Measurements from ENCODE around the gene ZNF385B. TPM values are rescaled to one million over a fixed set of nuclear protein-coding genes. Genes with fewer than 3 reads are reported as not detected.

ZNF385B gene
- total RNA-seq, 4 donors from 2014 or later = 9.7 to 24.9 (median 11.4) TPM

DNA sequence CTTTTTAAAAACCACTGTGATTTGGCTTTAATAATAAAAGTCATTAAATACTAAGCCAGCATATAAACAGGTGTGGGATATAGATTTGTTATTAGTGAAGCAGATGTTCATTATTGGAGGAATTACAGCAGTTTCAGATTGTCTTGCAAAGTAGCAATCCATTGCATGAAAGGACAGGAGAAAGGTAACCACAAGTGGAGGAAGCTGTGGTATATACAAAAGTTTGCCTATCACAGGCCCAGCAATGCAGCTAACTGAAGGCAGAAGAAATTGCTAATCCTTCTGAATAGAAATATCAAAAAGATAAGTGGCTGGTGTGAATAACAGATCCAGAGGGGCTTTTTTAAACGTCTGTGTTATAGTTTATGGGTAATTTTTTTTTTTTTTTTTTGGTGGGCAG is 199.4 kb downstream of the ZNF385B start:
- Histone ChIP-seq H3K27me3 (no peaks in the 10 kb centered on the region), H3K4me1 (no peaks in the 10 kb centered on the region), H3K27ac (no peak overlapping the region), H3K9me3 (no peaks in the 10 kb centered on the region), H3K36me3 (no peaks in the 10 kb centered on the region), H3K4me3 (no peak overlapping the region)
- ATAC-seq (no peak), DNase-seq (no peak)
- in situ Hi-C loops (cut with MboI; ENCODE audit: low sequenced_read_pairs in 4 of 4) = no loop called here
- TF ChIP-seq POLR2A (IDR thresholded peaks at IDR 0.05) = no peak
- TF ChIP-seq, protein P1, sequence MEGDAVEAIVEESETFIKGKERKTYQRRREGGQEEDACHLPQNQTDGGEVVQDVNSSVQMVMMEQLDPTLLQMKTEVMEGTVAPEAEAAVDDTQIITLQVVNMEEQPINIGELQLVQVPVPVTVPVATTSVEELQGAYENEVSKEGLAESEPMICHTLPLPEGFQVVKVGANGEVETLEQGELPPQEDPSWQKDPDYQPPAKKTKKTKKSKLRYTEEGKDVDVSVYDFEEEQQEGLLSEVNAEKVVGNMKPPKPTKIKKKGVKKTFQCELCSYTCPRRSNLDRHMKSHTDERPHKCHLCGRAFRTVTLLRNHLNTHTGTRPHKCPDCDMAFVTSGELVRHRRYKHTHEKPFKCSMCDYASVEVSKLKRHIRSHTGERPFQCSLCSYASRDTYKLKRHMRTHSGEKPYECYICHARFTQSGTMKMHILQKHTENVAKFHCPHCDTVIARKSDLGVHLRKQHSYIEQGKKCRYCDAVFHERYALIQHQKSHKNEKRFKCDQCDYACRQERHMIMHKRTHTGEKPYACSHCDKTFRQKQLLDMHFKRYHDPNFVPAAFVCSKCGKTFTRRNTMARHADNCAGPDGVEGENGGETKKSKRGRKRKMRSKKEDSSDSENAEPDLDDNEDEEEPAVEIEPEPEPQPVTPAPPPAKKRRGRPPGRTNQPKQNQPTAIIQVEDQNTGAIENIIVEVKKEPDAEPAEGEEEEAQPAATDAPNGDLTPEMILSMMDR (IDR thresholded peaks at IDR 0.05 in 4 of 5, conservative IDR thresholded peaks at IDR 0.05 in 1 of 5) = no peak
- intact Hi-C loops (cut with DNase I; ENCODE audit: low total_unique reads) = no loop called here

DNA sequence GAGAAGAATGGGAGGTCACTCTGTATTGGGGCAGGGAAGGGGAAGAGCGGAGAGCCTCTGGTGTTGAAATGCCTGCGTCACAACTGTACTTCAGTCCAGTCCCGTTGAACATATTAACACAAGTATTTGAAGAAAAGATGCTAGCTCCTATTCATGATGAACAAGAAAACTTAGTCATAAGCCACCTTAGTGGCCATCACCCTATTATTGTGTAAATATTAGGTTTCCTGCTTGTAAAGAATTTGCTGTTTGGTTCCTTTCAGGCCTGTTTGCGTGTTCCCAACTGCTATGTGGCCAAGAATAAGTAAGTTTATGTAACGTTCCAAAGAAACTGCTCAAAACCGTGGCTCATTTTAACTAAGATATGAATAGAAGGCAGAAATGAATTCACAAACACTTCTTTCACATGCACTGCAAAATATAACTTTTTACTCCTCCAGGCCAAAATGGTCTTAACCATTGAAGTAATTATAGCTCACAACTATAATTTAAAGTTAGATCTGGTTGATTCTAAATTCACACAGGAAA is 204.3 kb downstream of the ZNF385B start:
- no peak overlapping the region for H3K27ac ChIP-seq
- no peaks in the 10 kb centered on the region for H3K27me3 ChIP-seq
- intact Hi-C loops (cut with DNase I; ENCODE audit: low total_unique reads) = no loop called here
- no peak overlapping the region for H3K4me3 ChIP-seq
- H3K36me3 ChIP-seq = no peaks in the 10 kb centered on the region
- H3K9me3 ChIP-seq = no peaks in the 10 kb centered on the region
- TF ChIP-seq, protein P1 (IDR thresholded peaks at IDR 0.05 in 4 of 5, conservative IDR thresholded peaks at IDR 0.05 in 1 of 5) = no peak
- no peak for TF ChIP-seq POLR2A (IDR thresholded peaks at IDR 0.05)
- DNase-seq (no peak), ATAC-seq (no peak)
- in situ Hi-C loops (cut with MboI; ENCODE audit: low sequenced_read_pairs in 4 of 4) = no loop called here
- no peaks in the 10 kb centered on the region for H3K4me1 ChIP-seq

DNA sequence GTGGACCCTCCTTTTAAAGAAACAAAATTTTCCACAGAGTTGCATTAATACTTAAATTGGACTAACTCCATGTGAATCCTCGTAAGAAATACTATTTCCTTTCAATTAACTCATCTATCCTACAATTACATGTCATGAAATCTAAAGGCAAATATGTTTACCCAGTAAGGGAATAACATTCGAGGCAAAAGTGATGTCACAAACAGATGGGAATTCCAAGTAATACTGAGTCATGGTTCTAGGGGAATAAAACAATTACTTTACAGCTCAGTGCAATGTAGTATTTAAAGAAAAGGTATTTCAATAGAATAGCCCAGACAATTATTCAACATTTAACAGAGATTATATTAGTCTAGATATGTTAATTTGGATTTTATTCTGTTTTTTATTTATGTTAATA is 205.8 kb downstream of the ZNF385B start:
- ATAC-seq (no peak), DNase-seq (no peak)
- H3K36me3 ChIP-seq = no peaks in the 10 kb centered on the region
- no peaks in the 10 kb centered on the region for H3K9me3 ChIP-seq
- H3K4me3 ChIP-seq = no peak overlapping the region
- in situ Hi-C loops (cut with MboI; ENCODE audit: low sequenced_read_pairs in 4 of 4) (no loop called here), intact Hi-C loops (cut with DNase I; ENCODE audit: low total_unique reads) (no loop called here)
- no peaks in the 10 kb centered on the region for H3K27me3 ChIP-seq
- H3K27ac ChIP-seq = no peak overlapping the region
- H3K4me1 ChIP-seq = peaks cover 0 to 4% of the 10 kb centered on the region in 2 donors
- TF ChIP-seq, protein P1 (IDR thresholded peaks at IDR 0.05 in 4 of 5, conservative IDR thresholded peaks at IDR 0.05 in 1 of 5) = no peak
- TF ChIP-seq POLR2A (IDR thresholded peaks at IDR 0.05) = no peak

DNA sequence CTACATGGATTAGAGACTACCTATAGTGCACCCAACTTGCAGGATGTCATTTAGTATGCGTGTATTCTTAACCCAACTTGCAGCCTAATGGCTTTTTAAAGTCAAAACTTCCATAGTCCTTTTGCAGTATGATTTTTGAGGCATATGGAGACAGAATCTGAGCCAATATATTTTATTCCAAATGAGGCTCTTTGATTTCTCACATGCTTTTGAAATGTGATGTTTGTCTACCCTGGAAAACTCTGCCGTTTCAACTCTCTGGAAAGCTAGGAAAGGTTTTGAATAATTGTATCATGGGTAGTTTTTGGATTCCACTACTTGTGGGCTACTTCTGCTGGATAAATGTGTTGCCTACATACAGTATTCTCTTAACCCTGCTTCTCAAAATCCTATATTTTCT is 206.6 kb downstream of the ZNF385B start:
- TF ChIP-seq, protein P1 (IDR thresholded peaks at IDR 0.05 in 4 of 5, conservative IDR thresholded peaks at IDR 0.05 in 1 of 5) = no peak
- TF ChIP-seq POLR2A (IDR thresholded peaks at IDR 0.05) = no peak
- DNase-seq = no peak
- H3K4me1 ChIP-seq = peaks cover 4 to 13% of the 10 kb centered on the region in 2 donors
- no peaks in the 10 kb centered on the region for H3K9me3 ChIP-seq
- no peaks in the 10 kb centered on the region for H3K36me3 ChIP-seq
- H3K27me3 ChIP-seq = no peaks in the 10 kb centered on the region
- ATAC-seq = no peak
- in situ Hi-C loops (cut with MboI; ENCODE audit: low sequenced_read_pairs in 4 of 4) = no loop called here
- intact Hi-C loops (cut with DNase I; ENCODE audit: low total_unique reads) = no loop called here
- no peak overlapping the region for H3K27ac ChIP-seq
- H3K4me3 ChIP-seq = no peak overlapping the region

DNA sequence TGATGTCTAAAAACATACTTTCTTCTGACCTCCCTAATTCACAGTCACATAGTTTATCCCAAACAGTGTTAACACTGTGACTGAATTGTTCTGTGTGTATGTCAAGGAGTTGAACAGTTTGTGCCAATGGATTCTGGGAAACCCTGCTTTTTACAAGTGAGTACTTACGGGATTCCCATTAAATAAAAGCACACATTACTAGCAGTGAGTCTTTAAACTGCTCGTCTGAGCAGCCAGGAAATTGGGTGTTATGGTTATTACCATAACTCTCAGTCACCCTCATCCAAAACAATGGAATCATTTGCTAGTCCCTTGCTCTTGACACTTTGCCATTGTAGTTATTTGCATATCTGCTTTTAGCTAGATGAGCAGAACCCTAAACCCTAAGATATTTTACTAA is 209.1 kb downstream of the ZNF385B start:
- Histone ChIP-seq H3K27me3 (no peaks in the 10 kb centered on the region), H3K9me3 (no peaks in the 10 kb centered on the region), H3K27ac (no peak overlapping the region), H3K4me1 (peaks cover 4 to 14% of the 10 kb centered on the region in 2 donors), H3K36me3 (no peaks in the 10 kb centered on the region), H3K4me3 (no peak overlapping the region)
- TF ChIP-seq POLR2A (IDR thresholded peaks at IDR 0.05) = no peak
- in situ Hi-C loops (cut with MboI; ENCODE audit: low sequenced_read_pairs in 4 of 4) (no loop called here), intact Hi-C loops (cut with DNase I; ENCODE audit: low total_unique reads) (no loop called here)
- DNase-seq = no peak
- no peak for ATAC-seq
